Colonic mucosa (tissue), 4 donors: ENCODE measurements around the gene ZC3HAV1L. TPM values are rescaled to one million over a fixed set of nuclear protein-coding genes. Genes with fewer than 3 reads are reported as not detected.

Experiments
- DNase-seq: peaks from one replicate; pipeline ENCODE4 v3.0.0-alpha.2; 2020
- H3K27ac ChIP-seq: fragments of 200-600 bp; one replicate; pipeline ENCODE4 v1.8.0; 2021
- H3K27me3 ChIP-seq: fragments of 200-600 bp; one replicate; pipeline ENCODE4 v1.8.0; 2021
- H3K36me3 ChIP-seq: fragments of 200-600 bp; one replicate; pipeline ENCODE4 v1.8.0; 2021
- H3K4me1 ChIP-seq: fragments of 200-600 bp; one replicate; pipeline ENCODE4 v1.8.0; 2021; ENCODE audit warnings: mild to moderate bottlenecking
- H3K4me3 ChIP-seq: fragments of 200-600 bp; one replicate; pipeline ENCODE4 v1.8.0; 2021
- H3K9ac ChIP-seq, 2 donors: one replicate each; pipeline ENCODE4 v1.7.0; 2013; ENCODE audit warnings: control low read depth in 2 of 2, low read depth in 2 of 2, low read length in 2 of 2
- H3K9me3 ChIP-seq: fragments of 200-600 bp; one replicate; pipeline ENCODE4 v1.8.0; 2021
- intact Hi-C: fragments of 100-400 bp; cut with DNase I; formaldehyde crosslinking; loops from one replicate; pipeline ENCODE4 v1.14.1; 2022
- total RNA-seq, 2 donors: library from RNA; stranded (reverse); fragmentation: NEBNext Ultra II Directional in 1 of 2; extraction: Animal tissue kit (Norgen Biotek cat#: 25700) in 1 of 2; gene quantifications; one replicate each; pipeline ENCODE4 v1.2.1, GENCODE V29; 2021
- TF ChIP-seq, protein P1 (sequence below): fragments of 200-600 bp; IDR thresholded peaks from one replicate; pipeline ENCODE4 v1.8.0; 2022; ENCODE audit warnings: antibody characterized with exemption, mild to moderate bottlenecking
- donor health status: healthy.
- donor health status: DM: no; HTN: no; CAD: no.
- donor health status: DM: no; HTN: no; CAD: no.

ZC3HAV1L gene
- total RNA-seq, 2 donors from 2014 or later = 10.9 to 11.7 TPM

GRCh38 chr7:139011373-139011772 lies 24.5 kb downstream of the ZC3HAV1L start:
- H3K4me1 ChIP-seq = no peaks in the 10 kb centered on the region
- intact Hi-C loops = no loop called here

GRCh38 chr7:139004321-139005090 lies 31.3 kb downstream of the ZC3HAV1L start:
- DNase-seq = no peak
- TF ChIP-seq, protein P1, sequence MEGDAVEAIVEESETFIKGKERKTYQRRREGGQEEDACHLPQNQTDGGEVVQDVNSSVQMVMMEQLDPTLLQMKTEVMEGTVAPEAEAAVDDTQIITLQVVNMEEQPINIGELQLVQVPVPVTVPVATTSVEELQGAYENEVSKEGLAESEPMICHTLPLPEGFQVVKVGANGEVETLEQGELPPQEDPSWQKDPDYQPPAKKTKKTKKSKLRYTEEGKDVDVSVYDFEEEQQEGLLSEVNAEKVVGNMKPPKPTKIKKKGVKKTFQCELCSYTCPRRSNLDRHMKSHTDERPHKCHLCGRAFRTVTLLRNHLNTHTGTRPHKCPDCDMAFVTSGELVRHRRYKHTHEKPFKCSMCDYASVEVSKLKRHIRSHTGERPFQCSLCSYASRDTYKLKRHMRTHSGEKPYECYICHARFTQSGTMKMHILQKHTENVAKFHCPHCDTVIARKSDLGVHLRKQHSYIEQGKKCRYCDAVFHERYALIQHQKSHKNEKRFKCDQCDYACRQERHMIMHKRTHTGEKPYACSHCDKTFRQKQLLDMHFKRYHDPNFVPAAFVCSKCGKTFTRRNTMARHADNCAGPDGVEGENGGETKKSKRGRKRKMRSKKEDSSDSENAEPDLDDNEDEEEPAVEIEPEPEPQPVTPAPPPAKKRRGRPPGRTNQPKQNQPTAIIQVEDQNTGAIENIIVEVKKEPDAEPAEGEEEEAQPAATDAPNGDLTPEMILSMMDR = no peak
- H3K4me1 ChIP-seq = no peaks in the 10 kb centered on the region
- H3K9ac ChIP-seq = no peak overlapping the region
- no peak overlapping the region for H3K4me3 ChIP-seq
- H3K36me3 ChIP-seq = no peaks in the 10 kb centered on the region
- no peaks in the 10 kb centered on the region for H3K9me3 ChIP-seq
- H3K27me3 ChIP-seq = no peaks in the 10 kb centered on the region
- intact Hi-C loops = no loop called here
- no peak overlapping the region for H3K27ac ChIP-seq

More at GRCh38 chr7:139011373-139011772, 24.5 kb downstream of the ZC3HAV1L start:
- no peak overlapping the region for H3K9ac ChIP-seq
- H3K27ac ChIP-seq = no peak overlapping the region
- H3K27me3 ChIP-seq = no peaks in the 10 kb centered on the region
- no peaks in the 10 kb centered on the region for H3K9me3 ChIP-seq
- no peak for DNase-seq
- H3K4me3 ChIP-seq = no peak overlapping the region
- no peaks in the 10 kb centered on the region for H3K36me3 ChIP-seq
- TF ChIP-seq, protein P1 = no peak

DNA sequence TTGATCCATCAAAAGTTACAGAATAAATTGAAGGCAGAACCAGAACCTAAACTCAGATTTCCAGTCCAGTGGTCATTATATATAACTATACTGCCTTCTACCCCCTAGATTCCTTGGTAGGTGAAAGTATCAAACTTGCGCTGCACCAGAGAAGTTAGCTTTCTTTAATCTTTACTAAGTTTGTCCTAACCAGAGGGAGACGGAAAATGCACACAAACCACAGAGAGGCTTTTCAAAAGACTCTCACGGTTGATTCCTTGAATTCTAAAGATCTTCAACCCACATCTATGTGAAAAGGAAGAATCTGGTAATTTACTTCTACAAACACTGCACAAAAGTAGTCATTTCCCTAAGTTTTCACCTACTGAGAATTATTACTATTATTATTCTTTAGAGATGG lies 36.4 kb downstream of the ZC3HAV1L start:
- no peaks in the 10 kb centered on the region for H3K9me3 ChIP-seq
- no peaks in the 10 kb centered on the region for H3K27me3 ChIP-seq
- H3K4me1 ChIP-seq = no peaks in the 10 kb centered on the region
- no peak overlapping the region for H3K9ac ChIP-seq
- H3K4me3 ChIP-seq = no peak overlapping the region
- TF ChIP-seq, protein P1 = no peak
- no peak overlapping the region for H3K27ac ChIP-seq
- no peak for DNase-seq
- H3K36me3 ChIP-seq = no peaks in the 10 kb centered on the region
- intact Hi-C loops = no loop called here

DNA sequence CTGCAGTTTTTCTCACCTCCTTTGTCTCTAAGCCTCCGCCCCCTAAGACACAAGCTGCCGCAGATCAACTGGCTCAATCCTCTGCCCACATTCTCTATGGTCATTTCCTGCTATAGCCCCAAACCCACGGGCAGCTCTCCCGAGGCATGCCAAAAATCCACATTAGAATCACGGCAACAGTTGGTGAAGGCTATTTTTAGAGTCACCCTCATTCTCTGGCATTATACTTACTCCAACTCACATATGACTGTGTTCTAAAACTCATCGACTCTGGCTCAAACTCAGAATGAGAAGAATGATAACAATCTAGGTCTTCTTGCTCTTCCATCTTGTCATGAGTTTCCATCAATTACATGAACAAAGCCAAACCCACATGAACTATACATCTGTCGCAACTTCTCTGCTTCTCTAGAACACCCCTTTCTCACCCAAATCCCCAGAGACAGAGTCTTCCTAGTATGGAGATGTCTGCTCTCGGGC lies 43.8 kb downstream of the ZC3HAV1L start:
- H3K27me3 ChIP-seq = no peaks in the 10 kb centered on the region
- no peak overlapping the region for H3K27ac ChIP-seq
- H3K4me1 ChIP-seq = no peaks in the 10 kb centered on the region
- no peak for DNase-seq
- no peak overlapping the region for H3K4me3 ChIP-seq
- TF ChIP-seq, protein P1 = no peak
- H3K9me3 ChIP-seq = no peaks in the 10 kb centered on the region
- no peak overlapping the region for H3K9ac ChIP-seq
- no peaks in the 10 kb centered on the region for H3K36me3 ChIP-seq
- intact Hi-C loops = no loop called here

- Histone ChIP-seq H3K27me3 (no peaks in the 10 kb centered on the region), H3K36me3 (no peaks in the 10 kb centered on the region), H3K9me3 (no peaks in the 10 kb centered on the region), H3K4me3 (no peak overlapping the region), H3K9ac (no peak overlapping the region), H3K27ac (no peak overlapping the region), H3K4me1 (no peaks in the 10 kb centered on the region)
- DNase-seq = no peak
- TF ChIP-seq, protein P1 = no peak
- intact Hi-C loops = no loop called here
These were observed 48.2 kb downstream of the ZC3HAV1L start for GRCh38 chr7:138987686-138988085.
